ES-I3 (cell line): ENCODE measurements around the gene MAP4K4.

Source experiments
- H3K36me3 ChIP-seq: 2 replicates; pipeline ENCODE4 v1.6.1; 2013; ENCODE audit warnings: mild to moderate bottlenecking, low read length, control low read depth, moderate library complexity; ENCODE audit not compliant: insufficient read depth
- H3K4me1 ChIP-seq: 2 replicates; pipeline ENCODE4 v1.6.1; 2013; ENCODE audit warnings: mild to moderate bottlenecking, control low read depth, low read length; ENCODE audit not compliant: insufficient read depth
- H3K9ac ChIP-seq: 2 replicates; pipeline ENCODE4 v1.6.1; 2013; ENCODE audit warnings: low read depth, mild to moderate bottlenecking, low read length, moderate library complexity
- H3K9me3 ChIP-seq: 2 replicates; pipeline ENCODE4 v1.6.1; 2013; ENCODE audit warnings: mild to moderate bottlenecking, low read length, moderate library complexity; ENCODE audit not compliant: control insufficient read depth, insufficient read depth

MAP4K4 gene

DNA sequence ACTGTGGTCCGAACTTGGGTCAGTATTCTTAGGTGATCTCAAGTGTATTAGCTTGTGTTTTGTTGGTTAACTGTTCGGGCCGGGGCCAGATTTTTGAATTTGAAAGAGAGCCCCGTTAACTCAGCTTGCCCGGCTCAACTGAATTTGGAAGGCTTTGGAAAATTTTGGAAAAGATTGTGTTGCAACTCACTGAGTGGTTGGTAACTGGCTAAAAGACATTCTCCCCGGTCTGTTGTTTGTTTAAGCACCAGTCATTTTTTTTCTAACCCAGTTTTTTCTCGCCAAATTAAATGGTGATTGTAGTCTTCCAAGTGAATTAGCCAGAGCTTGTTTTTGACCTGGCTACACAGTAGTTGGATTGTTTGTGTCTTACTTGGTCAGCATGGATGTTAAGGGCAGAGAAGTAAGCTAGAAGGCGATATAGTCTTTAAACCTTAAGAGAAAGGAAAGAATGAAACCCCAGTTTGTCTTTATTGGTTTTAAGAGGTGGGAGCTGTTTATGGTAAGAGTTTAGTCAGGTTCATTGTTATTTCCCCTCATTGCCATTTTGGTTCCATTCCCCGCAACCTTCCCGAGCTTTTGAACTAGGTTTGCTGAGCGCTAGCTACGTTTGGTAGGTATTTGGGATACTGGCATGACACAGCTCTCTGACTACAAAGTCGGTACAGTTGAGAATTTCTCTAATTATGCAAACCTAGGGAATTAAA, 2.4 kb downstream of the MAP4K4 start:
- Histone ChIP-seq H3K9ac (peak overlapping the region; percentile 96; the same call in 1 of the 2 replicates), H3K36me3 (no peaks in the 10 kb centered on the region; the same call in 1 of the 2 replicates), H3K4me1 (peaks cover 12% of the 10 kb centered on the region), H3K9me3 (no peaks in the 10 kb centered on the region)

DNA sequence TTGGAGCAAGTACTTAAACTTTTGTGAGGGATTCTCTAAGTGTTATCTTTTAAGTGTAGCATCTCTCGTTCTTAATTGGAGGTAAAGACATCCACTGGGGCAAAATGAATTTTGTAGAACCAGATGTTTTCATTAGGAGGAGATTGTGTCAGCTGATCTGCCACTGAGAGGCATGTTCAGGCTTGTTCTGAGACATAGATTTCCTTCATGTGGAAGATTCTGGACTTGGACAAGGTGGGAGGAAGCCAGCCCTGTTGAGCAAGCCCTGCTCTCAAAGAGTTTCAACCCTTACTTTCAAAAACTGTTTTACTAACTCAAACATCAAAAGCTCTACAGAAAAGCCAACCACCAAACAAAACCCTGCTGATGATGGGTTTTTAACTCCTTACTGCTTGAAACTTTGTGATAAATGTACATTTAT, 6.5 kb downstream of the MAP4K4 start:
- Histone ChIP-seq H3K36me3 (no peaks in the 10 kb centered on the region; the same call in 1 of the 2 replicates), H3K4me1 (peaks cover 17% of the 10 kb centered on the region), H3K9ac (no peak overlapping the region), H3K9me3 (no peaks in the 10 kb centered on the region)

DNA sequence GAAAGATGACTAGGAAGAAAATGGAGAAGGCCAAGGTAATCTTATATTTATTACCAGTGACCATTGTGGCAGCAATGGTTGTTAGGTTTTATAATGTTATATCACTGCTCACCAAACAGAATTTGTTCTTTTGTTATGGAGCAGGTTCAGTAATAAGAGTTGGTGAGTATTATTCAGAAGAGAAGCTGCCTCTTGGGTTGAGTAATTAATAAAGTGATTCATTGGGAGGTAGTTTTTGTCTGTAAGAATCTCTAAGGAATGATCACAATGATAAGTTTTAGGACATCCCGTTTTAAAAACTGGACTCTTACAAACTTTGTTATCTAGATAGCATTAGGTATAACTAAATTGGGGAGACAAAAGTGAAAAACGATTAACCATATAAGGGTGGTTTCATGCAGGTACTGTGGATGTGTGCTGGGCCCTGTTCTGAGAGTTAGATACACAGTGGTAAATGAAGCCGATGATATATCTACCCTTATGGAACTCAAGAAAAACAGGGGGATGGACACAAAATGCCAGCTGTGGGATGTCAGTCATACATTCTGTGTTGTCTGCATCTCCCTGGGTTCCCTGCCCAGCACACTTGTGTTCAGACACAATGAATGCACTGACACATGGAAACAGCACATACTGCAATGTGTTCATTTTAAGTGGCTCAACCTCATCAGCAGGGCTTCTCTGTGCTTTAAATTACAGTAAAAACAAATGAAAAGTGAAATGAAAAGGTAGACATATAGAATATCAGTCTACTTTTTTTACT, 7.5 kb downstream of the MAP4K4 start:
- Histone ChIP-seq H3K36me3 (no peaks in the 10 kb centered on the region), H3K9me3 (no peaks in the 10 kb centered on the region), H3K4me1 (peaks cover 23% of the 10 kb centered on the region), H3K9ac (no peak overlapping the region)

DNA sequence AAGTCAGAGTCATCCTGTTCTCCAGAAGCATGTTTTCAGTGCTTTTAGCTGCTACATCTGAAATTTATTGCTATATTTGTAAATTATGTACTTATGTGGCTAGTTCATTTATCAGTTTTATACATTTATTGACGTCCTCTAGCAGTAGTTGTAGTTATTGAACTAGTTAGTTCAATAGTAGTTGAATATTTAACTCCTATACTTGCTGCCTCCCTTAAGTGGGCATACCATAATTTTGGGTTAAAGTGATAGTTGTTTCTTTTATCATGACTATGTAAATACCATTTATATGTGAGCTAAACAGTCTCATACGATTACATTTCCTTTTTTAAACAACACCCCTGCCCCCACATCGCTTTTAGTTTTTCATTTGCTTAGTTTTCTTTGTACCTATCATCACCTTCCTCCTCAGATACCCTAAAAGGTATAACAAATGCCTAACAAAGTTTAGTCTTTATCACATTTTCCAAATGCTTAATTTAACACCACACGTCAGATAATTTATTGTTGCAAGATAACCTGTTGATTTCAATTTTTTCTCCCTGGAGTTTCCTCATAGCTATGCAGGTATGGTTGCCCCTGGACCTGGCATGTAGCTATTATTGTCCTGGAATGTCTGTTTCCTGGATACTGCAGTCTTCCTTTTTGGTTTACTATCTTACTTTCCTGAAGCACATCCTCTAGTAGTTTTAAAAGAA, 8.8 kb downstream of the MAP4K4 start:
- no peaks in the 10 kb centered on the region for H3K36me3 ChIP-seq
- no peak overlapping the region for H3K9ac ChIP-seq
- no peaks in the 10 kb centered on the region for H3K9me3 ChIP-seq
- H3K4me1 ChIP-seq = peaks cover 27% of the 10 kb centered on the region

DNA sequence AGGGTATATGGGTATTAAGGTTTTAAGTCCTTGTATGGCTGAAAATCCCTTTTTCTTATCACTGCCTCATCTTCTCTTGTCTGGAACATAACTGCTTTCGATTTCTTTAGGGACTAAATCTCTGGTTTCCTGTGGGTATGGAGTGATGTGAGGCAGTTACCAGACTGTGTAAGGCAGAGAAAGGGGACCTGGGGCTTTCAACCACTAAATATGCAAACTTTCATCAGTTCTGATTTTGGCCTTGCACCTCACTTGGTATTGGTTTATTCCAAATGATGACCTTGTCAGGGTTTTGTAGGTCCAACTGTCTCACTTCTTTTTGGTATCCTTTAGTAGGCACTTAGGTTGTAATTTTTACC, 9.3 kb downstream of the MAP4K4 start:
- Histone ChIP-seq H3K9me3 (no peaks in the 10 kb centered on the region), H3K36me3 (no peaks in the 10 kb centered on the region), H3K9ac (no peak overlapping the region), H3K4me1 (peaks cover 26% of the 10 kb centered on the region)

DNA sequence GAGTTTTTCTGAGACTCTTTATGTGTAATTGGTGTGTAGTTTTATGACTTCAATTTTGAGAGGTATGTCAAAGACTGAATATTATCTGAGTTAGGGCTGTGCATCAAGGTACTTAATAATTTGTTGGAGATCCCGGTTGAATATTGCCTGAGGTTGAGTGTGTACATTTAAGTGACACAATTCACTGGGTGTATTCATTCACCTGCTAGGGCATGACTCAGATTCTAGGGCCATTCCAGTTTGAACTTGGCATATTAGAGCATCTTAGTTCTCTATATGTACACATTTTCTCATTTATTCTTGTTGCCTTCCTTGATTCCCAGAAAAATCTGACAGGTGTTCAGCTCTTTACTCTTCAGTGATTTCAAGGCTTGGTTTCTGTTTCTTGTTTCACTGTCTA, 12.5 kb downstream of the MAP4K4 start:
- Histone ChIP-seq H3K9me3 (no peaks in the 10 kb centered on the region), H3K4me1 (peaks cover 26% of the 10 kb centered on the region), H3K9ac (no peak overlapping the region), H3K36me3 (no peaks in the 10 kb centered on the region)

DNA sequence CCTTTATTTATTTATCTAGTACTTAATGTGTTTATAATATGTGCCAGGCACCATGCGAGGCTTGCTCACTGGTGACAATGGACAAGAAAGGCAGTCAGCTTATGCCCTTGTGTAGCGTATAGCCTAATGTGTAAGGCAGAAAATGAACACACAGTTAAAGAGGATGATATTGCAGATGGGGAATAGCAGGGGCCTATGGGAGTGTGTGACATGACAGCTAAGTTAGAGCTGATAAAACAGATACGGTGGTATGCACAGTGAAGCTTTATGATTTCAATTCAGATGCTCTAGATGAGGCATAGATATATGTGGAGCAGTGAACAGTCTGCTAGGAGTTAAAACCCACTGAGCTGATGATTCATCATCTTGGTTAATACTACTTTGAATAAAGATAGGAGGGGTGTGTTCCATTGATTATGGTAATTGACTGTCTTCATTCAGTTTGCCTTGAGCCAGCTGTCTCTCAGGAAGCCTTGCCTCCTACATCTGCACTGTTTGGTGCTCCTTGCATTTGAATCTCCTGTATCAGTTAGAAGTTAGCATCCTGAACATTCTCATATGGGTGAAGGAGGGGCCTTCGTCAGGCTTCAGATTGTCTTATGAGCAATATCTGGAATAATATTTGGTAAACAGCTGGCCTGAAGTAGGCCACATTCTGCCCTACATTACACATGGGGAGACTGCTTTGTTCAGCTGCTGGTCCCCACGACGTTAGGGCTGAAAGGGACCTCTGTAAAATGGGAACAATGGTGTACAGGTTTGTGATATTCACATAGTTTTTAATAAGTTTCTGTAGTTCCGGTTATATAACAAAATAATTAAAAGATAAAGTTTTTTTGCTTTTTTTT, 13.2 kb downstream of the MAP4K4 start:
- H3K9ac ChIP-seq = no peak overlapping the region
- no peaks in the 10 kb centered on the region for H3K36me3 ChIP-seq
- no peaks in the 10 kb centered on the region for H3K9me3 ChIP-seq
- peaks cover 24% of the 10 kb centered on the region for H3K4me1 ChIP-seq

DNA sequence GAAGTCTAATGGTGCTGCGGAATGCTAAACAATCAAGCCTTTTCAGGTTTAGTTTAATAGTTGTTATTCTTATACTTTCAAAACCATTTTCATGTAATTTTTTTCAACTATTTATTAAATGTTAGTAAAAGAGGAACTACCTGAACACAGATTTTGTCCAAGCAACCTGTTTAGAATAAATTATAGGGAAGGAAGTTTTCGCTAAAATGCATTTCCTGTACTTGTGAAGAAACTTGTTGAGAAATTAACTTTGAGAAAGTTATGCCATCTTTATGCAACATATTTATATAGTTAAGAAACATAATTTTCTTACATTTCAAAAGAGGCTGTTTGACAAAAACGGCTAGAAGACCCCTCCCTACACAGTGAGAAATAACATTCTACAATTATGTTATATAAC, 16.6 kb downstream of the MAP4K4 start:
- Histone ChIP-seq H3K9ac (no peak overlapping the region), H3K4me1 (peaks cover 19% of the 10 kb centered on the region), H3K9me3 (no peaks in the 10 kb centered on the region), H3K36me3 (no peaks in the 10 kb centered on the region)

DNA sequence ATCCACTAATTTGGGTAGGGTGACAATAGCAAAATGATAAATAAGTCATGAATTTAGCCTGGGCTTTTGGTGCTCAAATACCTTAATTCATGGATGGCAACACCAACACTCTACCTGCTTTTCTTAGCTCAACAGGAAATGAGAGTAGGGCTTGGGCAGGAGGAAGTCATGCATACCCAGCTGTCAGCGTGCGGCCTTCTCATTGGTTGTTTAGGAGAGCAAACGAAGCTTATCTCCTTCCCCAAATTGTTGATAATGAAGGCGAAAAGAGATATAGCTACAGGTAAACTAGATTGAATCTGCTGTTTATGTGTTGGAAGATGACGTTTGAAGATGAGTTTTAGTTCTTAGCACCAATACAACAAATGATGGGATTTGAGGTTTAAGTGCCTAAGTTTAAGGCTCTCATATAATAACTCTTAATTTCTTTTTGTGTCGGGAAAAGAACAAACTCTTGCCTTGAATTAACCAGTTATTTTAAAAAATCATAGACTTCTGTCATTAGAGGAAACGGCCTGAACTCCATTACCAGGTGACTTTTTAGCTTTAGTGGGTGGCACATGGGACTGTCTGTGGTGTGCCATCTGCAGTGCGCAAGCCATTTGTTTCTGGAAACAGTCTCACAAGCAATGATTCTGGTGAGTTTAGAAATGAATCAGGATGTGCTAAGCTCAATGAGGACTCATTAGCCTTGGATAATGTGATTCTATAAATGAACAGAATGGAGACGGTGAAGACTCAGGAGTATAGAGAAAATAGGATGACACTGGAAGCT, 19.8 kb downstream of the MAP4K4 start:
- H3K36me3 ChIP-seq = no peaks in the 10 kb centered on the region
- peaks cover 3% of the 10 kb centered on the region; the same call in 1 of the 2 replicates for H3K4me1 ChIP-seq
- H3K9me3 ChIP-seq = no peaks in the 10 kb centered on the region
- H3K9ac ChIP-seq = no peak overlapping the region

DNA sequence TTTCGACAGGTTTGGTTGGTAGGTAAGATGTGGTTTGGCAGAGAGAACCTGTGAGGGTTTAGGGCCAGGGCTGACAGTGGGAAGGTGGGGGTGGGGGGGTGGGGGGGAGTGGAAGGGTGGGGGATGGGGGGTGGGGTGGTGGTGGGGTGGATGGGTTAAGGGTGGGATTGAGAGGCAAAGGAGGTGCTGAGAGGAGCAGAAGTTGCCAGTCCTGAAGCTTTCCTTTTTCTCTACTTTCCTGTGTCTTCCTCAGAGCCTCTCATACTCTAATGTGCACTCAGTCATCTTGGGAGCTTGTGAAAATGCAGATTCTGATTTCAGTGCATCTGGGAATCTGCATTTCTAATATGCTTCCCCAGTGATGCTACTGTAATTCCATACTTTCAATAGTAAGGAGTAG, 21.0 kb downstream of the MAP4K4 start:
- Histone ChIP-seq H3K4me1 (peaks cover 3% of the 10 kb centered on the region; the same call in 1 of the 2 replicates), H3K9me3 (no peaks in the 10 kb centered on the region), H3K36me3 (no peaks in the 10 kb centered on the region), H3K9ac (no peak overlapping the region)

DNA sequence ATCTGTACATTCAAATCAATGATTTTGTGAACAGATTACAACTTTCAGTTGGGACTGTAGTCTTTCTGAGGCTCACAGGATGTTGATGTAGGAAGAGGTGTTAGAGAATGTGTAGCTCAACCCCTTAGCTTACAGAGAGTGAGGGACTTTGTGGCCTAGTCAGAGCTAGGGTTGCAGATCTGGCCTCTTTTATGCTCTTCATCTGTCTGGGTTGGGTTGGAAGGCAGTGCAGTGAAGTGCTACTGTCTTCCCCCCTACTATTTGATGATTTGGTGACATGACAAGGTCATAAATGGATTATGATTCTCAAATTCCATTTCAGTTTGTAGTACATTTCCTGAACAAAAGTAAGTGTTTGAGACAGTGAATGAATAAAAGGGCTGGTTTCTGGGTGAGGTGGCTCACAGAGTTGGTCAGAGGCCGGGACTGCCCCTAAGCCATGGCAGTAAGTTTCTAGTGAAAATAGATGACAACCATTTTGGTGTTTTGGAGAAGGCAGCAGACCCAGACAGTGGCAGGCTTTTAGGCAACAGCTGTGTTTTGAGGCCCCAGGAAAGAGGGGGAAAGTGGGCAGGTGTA, 21.6 kb downstream of the MAP4K4 start:
- no peaks in the 10 kb centered on the region for H3K9me3 ChIP-seq
- H3K4me1 ChIP-seq = peaks cover 3% of the 10 kb centered on the region; the same call in 1 of the 2 replicates
- H3K36me3 ChIP-seq = no peaks in the 10 kb centered on the region
- H3K9ac ChIP-seq = no peak overlapping the region

DNA sequence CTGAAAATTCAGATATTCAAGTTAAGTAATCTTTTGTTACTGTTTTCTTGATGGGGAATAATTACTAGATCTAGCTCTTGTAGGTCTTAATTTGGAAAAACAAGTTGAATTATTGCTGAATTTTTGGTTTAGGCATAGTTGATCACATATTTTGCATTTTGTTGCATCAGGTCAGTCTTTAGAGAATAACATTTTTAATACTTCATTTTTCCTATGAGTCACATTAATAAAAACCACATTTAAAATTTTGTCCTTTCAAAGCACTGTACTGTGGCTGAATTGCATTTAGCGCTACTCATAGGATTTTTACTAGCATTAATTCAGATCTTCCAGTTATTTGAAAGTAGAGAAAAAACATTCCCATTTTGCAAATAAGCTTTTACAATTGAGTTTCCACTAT, 23.2 kb downstream of the MAP4K4 start:
- H3K4me1 ChIP-seq = peaks cover 7% of the 10 kb centered on the region; the same call in 1 of the 2 replicates
- no peaks in the 10 kb centered on the region for H3K9me3 ChIP-seq
- no peaks in the 10 kb centered on the region for H3K36me3 ChIP-seq
- no peak overlapping the region for H3K9ac ChIP-seq

DNA sequence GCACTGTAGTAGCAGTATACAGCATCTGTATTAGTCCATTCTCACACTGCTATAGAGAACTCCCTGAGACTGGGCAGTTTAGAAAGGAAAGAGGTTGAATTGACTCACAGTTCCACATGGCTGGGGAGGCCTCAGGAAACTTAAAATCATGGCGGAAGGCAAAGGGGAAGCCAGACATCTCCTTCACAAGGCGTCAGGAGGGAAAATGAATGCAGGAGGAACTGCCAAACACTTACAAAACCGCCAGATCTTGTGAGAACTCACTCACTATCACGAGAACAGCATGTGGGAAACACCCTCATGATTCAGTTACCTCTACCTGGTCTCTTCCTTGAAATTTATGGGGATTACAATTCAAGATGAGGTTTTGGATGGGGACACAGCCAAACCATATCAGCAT, 25.4 kb downstream of the MAP4K4 start:
- no peaks in the 10 kb centered on the region for H3K36me3 ChIP-seq
- peaks cover 10% of the 10 kb centered on the region; the same call in 1 of the 2 replicates for H3K4me1 ChIP-seq
- H3K9ac ChIP-seq = no peak overlapping the region
- no peaks in the 10 kb centered on the region for H3K9me3 ChIP-seq
